Endothelial cell of umbilical vein (primary cell): ENCODE results near the gene RPL3.

Experiments used
- EZH2 ChIP-seq: IDR thresholded peaks from 2 replicates; pipeline ENCODE4 v1.6.1; 2012; ENCODE audit warnings: borderline replicate concordance, low read depth, mild to moderate bottlenecking, moderate library complexity, low read length, inconsistent platforms; ENCODE audit not compliant: severe bottlenecking
- JUN ChIP-seq: IDR thresholded peaks from 2 replicates; pipeline ENCODE4 v1.6.1; 2011; ENCODE audit warnings: borderline replicate concordance, low read depth; ENCODE audit not compliant: insufficient read length, insufficient read depth
- POLR2A ChIP-seq: IDR thresholded peaks from 2 replicates; pipeline ENCODE4 v1.6.1; 2012; ENCODE audit warnings: low read depth, mild to moderate bottlenecking, control low read depth, low read length
- POLR2AphosphoS5 ChIP-seq: IDR thresholded peaks from 2 replicates; pipeline ENCODE4 v1.6.1; 2012; ENCODE audit warnings: low read depth, mild to moderate bottlenecking, control low read depth, low read length, moderate library complexity; ENCODE audit not compliant: insufficient read depth
- TF ChIP-seq, protein P1 (sequence below), 2 donors: IDR thresholded peaks; 1 replicate in 1 of 2; 2 replicates in 1 of 2; pipeline ENCODE4 v1.5.1; 2011; ENCODE audit warnings: low read length in 2 of 2, mild to moderate bottlenecking in 2 of 2, moderate library complexity in 2 of 2, control low read depth in 1 of 2, inconsistent platforms in 1 of 2, low read depth in 1 of 2; ENCODE audit not compliant: insufficient read depth in 1 of 2; ENCODE audit errors: extremely low read depth in 1 of 2
- TF ChIP-seq, protein P2 (sequence below): IDR thresholded peaks from 2 replicates; pipeline ENCODE4 v1.6.1; 2011; ENCODE audit not compliant: insufficient read depth, insufficient read length

DNA sequence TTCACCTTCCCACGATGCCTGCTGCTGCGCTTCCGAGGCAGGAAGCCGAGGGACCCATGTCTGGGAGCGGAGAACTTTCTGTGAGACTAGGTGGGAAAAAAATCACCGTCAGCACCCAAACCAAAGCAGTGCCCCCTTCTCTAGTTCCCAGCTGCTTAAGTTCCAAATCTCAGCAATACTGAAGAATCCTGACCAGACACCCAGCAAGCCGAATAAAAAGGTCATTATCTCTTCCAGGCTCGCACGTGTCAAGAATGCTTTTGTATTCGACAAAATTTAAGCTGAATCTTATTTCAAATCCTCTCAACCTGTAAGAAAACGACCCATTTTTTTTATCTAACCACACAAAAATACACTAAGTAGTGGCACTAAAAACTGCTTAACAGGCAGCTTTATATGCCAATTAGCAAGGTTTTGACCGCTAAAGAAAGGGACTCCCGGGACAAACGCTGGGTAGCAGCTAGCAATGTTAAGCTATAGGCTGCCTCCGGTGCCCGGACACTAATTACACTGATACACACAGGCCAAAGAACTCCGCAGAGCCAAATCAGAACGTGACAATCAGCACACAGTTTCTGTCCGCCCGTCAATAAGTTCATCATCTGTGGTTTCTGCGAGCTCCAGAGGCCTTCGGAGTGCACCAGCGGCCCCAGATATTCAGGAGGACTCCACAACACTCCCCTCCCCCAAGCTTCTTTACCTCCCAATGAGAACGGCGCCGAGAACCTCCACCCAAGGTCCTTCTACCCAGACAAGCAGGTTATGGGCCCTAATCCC is 728 bp downstream of the RPL3 start:
- TF ChIP-seq, protein P1, sequence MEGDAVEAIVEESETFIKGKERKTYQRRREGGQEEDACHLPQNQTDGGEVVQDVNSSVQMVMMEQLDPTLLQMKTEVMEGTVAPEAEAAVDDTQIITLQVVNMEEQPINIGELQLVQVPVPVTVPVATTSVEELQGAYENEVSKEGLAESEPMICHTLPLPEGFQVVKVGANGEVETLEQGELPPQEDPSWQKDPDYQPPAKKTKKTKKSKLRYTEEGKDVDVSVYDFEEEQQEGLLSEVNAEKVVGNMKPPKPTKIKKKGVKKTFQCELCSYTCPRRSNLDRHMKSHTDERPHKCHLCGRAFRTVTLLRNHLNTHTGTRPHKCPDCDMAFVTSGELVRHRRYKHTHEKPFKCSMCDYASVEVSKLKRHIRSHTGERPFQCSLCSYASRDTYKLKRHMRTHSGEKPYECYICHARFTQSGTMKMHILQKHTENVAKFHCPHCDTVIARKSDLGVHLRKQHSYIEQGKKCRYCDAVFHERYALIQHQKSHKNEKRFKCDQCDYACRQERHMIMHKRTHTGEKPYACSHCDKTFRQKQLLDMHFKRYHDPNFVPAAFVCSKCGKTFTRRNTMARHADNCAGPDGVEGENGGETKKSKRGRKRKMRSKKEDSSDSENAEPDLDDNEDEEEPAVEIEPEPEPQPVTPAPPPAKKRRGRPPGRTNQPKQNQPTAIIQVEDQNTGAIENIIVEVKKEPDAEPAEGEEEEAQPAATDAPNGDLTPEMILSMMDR (IDR thresholded peaks at IDR 0.05; ENCODE audit: extremely low read depth in 1 of 2, insufficient read depth in 1 of 2, low read depth in 1 of 2, low read length in 2 of 2), result no peak
- TF ChIP-seq EZH2, result no peak
- TF ChIP-seq, protein P2, sequence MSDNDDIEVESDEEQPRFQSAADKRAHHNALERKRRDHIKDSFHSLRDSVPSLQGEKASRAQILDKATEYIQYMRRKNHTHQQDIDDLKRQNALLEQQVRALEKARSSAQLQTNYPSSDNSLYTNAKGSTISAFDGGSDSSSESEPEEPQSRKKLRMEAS, result no peak
- TF ChIP-seq POLR2A, result peak; percentile 59
- TF ChIP-seq JUN, result no peak
- no peak for TF ChIP-seq POLR2AphosphoS5
